Left renal cortex interstitium (tissue), 4 donors: ENCODE measurements around the gene TNPO1. TPM values are rescaled to one million over a fixed set of nuclear protein-coding genes. Genes with fewer than 3 reads are reported as not detected.

Source experiments
- DNase-seq, 4 donors: peaks; one replicate each; pipeline ENCODE4 v3.0.0-alpha.2; 2013; ENCODE audit warnings: low read depth in 4 of 4, low spot score in 2 of 4, missing footprints in 1 of 4
- polyA plus RNA-seq, 4 donors: library from polyadenylated mRNA; unstranded; fragments of 120-200 nt; gene quantifications; one replicate each; pipeline ENCODE4 v1.2.1, GENCODE V29; 2013; ENCODE audit not compliant: insufficient read length in 4 of 4

TNPO1 gene
- polyA plus RNA-seq, 4 donors, result 93.1 to 103 (median 97.6) TPM

GRCh38 chr5:72849546-72849945, 33.1 kb downstream of the TNPO1 start:
- DNase-seq, result no peak

- DNase-seq, result no peak
These were observed 33.7 kb downstream of the TNPO1 start for GRCh38 chr5:72850113-72850512.

- DNase-seq, result no peak
These were observed 35.9 kb downstream of the TNPO1 start for GRCh38 chr5:72852356-72852755.

GRCh38 chr5:72854419-72854818, 38.0 kb downstream of the TNPO1 start:
- no peak for DNase-seq

GRCh38 chr5:72855821-72856220, 39.4 kb downstream of the TNPO1 start:
- no peak for DNase-seq

GRCh38 chr5:72857396-72857795, 40.9 kb downstream of the TNPO1 start:
- no peak for DNase-seq

- DNase-seq, result no peak
These were observed 42.7 kb downstream of the TNPO1 start for GRCh38 chr5:72859127-72859526.

- no peak for DNase-seq
These were observed 44.0 kb downstream of the TNPO1 start for GRCh38 chr5:72860499-72860898.

- DNase-seq, result no peak
These were observed 55.0 kb downstream of the TNPO1 start for GRCh38 chr5:72871366-72872024.

- DNase-seq, result no peak
These were observed 62.4 kb downstream of the TNPO1 start for GRCh38 chr5:72878854-72879253.

GRCh38 chr5:72882989-72883388, 66.5 kb downstream of the TNPO1 start:
- no peak for DNase-seq

- DNase-seq, result no peak
These were observed 67.4 kb downstream of the TNPO1 start for GRCh38 chr5:72883850-72884249.

- no peak for DNase-seq
These were observed 68.4 kb downstream of the TNPO1 start for GRCh38 chr5:72884892-72885291.

GRCh38 chr5:72885824-72886223, 69.4 kb downstream of the TNPO1 start:
- DNase-seq, result no peak

- DNase-seq, result no peak
These were observed 72.1 kb downstream of the TNPO1 start for GRCh38 chr5:72888595-72888994.

- no peak for DNase-seq
These were observed 72.9 kb downstream of the TNPO1 start for GRCh38 chr5:72889324-72889723.

- DNase-seq, result no peak
These were observed 76.4 kb downstream of the TNPO1 start for GRCh38 chr5:72892846-72893245.

- DNase-seq, result no peak
These were observed 79.3 kb downstream of the TNPO1 start for GRCh38 chr5:72895758-72896157.

- no peak for DNase-seq
These were observed 90.3 kb downstream of the TNPO1 start for GRCh38 chr5:72906806-72907205.

GRCh38 chr5:72908664-72909063, 92.2 kb downstream of the TNPO1 start:
- DNase-seq, result no peak

GRCh38 chr5:72917371-72917776, 100.9 kb downstream of the TNPO1 start:
- DNase-seq, result no peak

- no peak for DNase-seq
These were observed 104.4 kb downstream of the TNPO1 start for GRCh38 chr5:72920690-72921502.
